Right atrium auricular region (tissue), 2 donors: ENCODE results near the gene AIMP1. TPM values are rescaled to one million over a fixed set of nuclear protein-coding genes. Genes with fewer than 3 reads are reported as not detected.

ENCODE experiments used
- DNase-seq: peaks from one replicate; pipeline ENCODE4 v3.0.0-alpha.2; 2019; ENCODE audit warnings: low spot score
- H3K27ac ChIP-seq, 2 donors: fragments of 200-600 bp; sonication (generic); 1 replicate in 1 of 2; 2 replicates in 1 of 2; pipeline ENCODE4 v1.5.1; 2016 to 2019
- H3K27me3 ChIP-seq, 2 donors: fragments of 200-600 bp; sonication (generic); one replicate each; pipeline versions ENCODE4 v1.5.1 to v1.6.0; 2017 to 2019
- H3K36me3 ChIP-seq: fragments of 200-600 bp; sonication (generic); one replicate; pipeline ENCODE4 v1.5.1; 2016
- H3K4me1 ChIP-seq, 2 donors: fragments of 200-600 bp; sonication (generic); one replicate each; pipeline versions ENCODE4 v1.5.1 to v1.6.0; 2017 to 2019
- H3K4me3 ChIP-seq, 2 donors: fragments of 200-600 bp; sonication (generic); 1 replicate in 1 of 2; 2 replicates in 1 of 2; pipeline ENCODE4 v1.5.1; 2017 to 2019; ENCODE audit warnings: mild to moderate bottlenecking in 1 of 2, moderate library complexity in 1 of 2
- H3K9me3 ChIP-seq, 2 donors: fragments of 200-600 bp; sonication (generic); one replicate each; pipeline ENCODE4 v1.5.1; 2019
- CTCF ChIP-seq, 2 donors: fragments of 200-600 bp; sonication (generic); IDR thresholded peaks; one replicate each; pipeline ENCODE4 v1.5.1; 2019; ENCODE audit warnings: antibody characterized with exemption in 2 of 2
- total RNA-seq, 2 donors: library from RNA; depleted of rRNA; stranded (reverse); fragments of >200 nt; gene quantifications; one replicate each; pipeline ENCODE4 v1.1.0, GENCODE V29; 2016

AIMP1 gene
- total RNA-seq, 2 donors from 2014 or later: 15.8 to 19.2 TPM

- Histone ChIP-seq H3K27me3 (no peaks in the 10 kb centered on the region), H3K4me1 (no peaks in the 10 kb centered on the region), H3K9me3 (no peaks in the 10 kb centered on the region), H3K27ac (no peak overlapping the region), H3K36me3 (peaks cover 28% of the 10 kb centered on the region), H3K4me3 (no peak overlapping the region)
- no peak for DNase-seq
- no peak for TF ChIP-seq CTCF (IDR thresholded peaks at IDR 0.05)
These were observed 22.3 kb upstream of the AIMP1 start for GRCh38 chr4:106294062-106294461.

- no peak for TF ChIP-seq CTCF (IDR thresholded peaks at IDR 0.05)
- H3K9me3 ChIP-seq: no peaks in the 10 kb centered on the region
- no peak overlapping the region for H3K27ac ChIP-seq
- H3K4me1 ChIP-seq: no peaks in the 10 kb centered on the region
- no peak overlapping the region for H3K4me3 ChIP-seq
- peaks cover 21% of the 10 kb centered on the region for H3K36me3 ChIP-seq
- DNase-seq: no peak
- H3K27me3 ChIP-seq: no peaks in the 10 kb centered on the region
These were observed 18.9 kb upstream of the AIMP1 start for GRCh38 chr4:106297245-106298035.

GRCh38 chr4:106299977-106300376, 16.4 kb upstream of the AIMP1 start:
- no peak for DNase-seq
- no peaks in the 10 kb centered on the region for H3K9me3 ChIP-seq
- H3K4me3 ChIP-seq: no peak overlapping the region
- no peaks in the 10 kb centered on the region for H3K4me1 ChIP-seq
- H3K27ac ChIP-seq: no peak overlapping the region
- peaks cover under 1% of the 10 kb centered on the region for H3K36me3 ChIP-seq
- no peaks in the 10 kb centered on the region for H3K27me3 ChIP-seq
- no peak for TF ChIP-seq CTCF (IDR thresholded peaks at IDR 0.05)

- Histone ChIP-seq H3K9me3 (no peaks in the 10 kb centered on the region), H3K4me1 (no peaks in the 10 kb centered on the region), H3K36me3 (no peaks in the 10 kb centered on the region), H3K27me3 (no peaks in the 10 kb centered on the region), H3K4me3 (no peak overlapping the region), H3K27ac (no peak overlapping the region)
- DNase-seq: no peak
- TF ChIP-seq CTCF (IDR thresholded peaks at IDR 0.05): no peak
These were observed 14.8 kb upstream of the AIMP1 start for GRCh38 chr4:106301393-106302061.

GRCh38 chr4:106302062-106302438, 14.3 kb upstream of the AIMP1 start:
- TF ChIP-seq CTCF (IDR thresholded peaks at IDR 0.05): no peak
- no peak for DNase-seq
- Histone ChIP-seq H3K9me3 (no peaks in the 10 kb centered on the region), H3K4me3 (no peak overlapping the region), H3K27me3 (no peaks in the 10 kb centered on the region), H3K27ac (no peak overlapping the region), H3K36me3 (no peaks in the 10 kb centered on the region), H3K4me1 (no peaks in the 10 kb centered on the region)
